Coronary artery (tissue), 2 donors: ENCODE measurements around the gene SPOCD1.

Source experiments
- DNase-seq: peaks from one replicate; pipeline ENCODE4 v3.0.0-alpha.2; 2017; ENCODE audit warnings: low spot score
- H3K27ac ChIP-seq, 2 donors: fragments of 200-600 bp; sonication (generic); one replicate each; pipeline ENCODE4 v1.5.1; 2016 to 2019
- H3K4me3 ChIP-seq: fragments of 200-600 bp; sonication (generic); 2 replicates; pipeline ENCODE4 v1.5.1; 2016; ENCODE audit warnings: mild to moderate bottlenecking, moderate library complexity
- CTCF ChIP-seq: fragments of 200-600 bp; sonication (generic); IDR thresholded peaks from one replicate; pipeline ENCODE4 v1.5.1; 2019; ENCODE audit warnings: antibody characterized with exemption

Gene SPOCD1

GRCh38 chr1:31767225-31767624, 48.6 kb downstream of the SPOCD1 start:
- no peak for TF ChIP-seq CTCF
- no peak for DNase-seq
- Histone ChIP-seq H3K27ac (no peak overlapping the region), H3K4me3 (no peak overlapping the region)

- Histone ChIP-seq H3K27ac (no peak overlapping the region), H3K4me3 (no peak overlapping the region)
- no peak for DNase-seq
- no peak for TF ChIP-seq CTCF
Observed at GRCh38 chr1:31765516-31765915, 50.3 kb downstream of the SPOCD1 start.

- no peak for DNase-seq
Observed at GRCh38 chr1:31765041-31765467, 50.8 kb downstream of the SPOCD1 start.

GRCh38 chr1:31764312-31765040, 51.3 kb downstream of the SPOCD1 start, which contains the start of gene ADGRB2:
Gene ADGRB2 (minus strand): TSS chr1:31764340. CDS start chr1:31757221, 7,119 bp downstream.
- H3K4me3 ChIP-seq, result peak within 1 kb of the TSS; percentile 84
- no peak for TF ChIP-seq CTCF
- H3K27ac ChIP-seq, result peak within 1 kb of the TSS in 1 of 2 donors; percentile 36
- no peak for DNase-seq

More at GRCh38 chr1:31765041-31765467, 50.8 kb downstream of the SPOCD1 start:
- TF ChIP-seq CTCF, result no peak
- H3K4me3 ChIP-seq, result no peak overlapping the region
- H3K27ac ChIP-seq, result no peak overlapping the region

GRCh38 chr1:31763671-31764311, 52.0 kb downstream of the SPOCD1 start:
- H3K27ac ChIP-seq, result peak overlapping the region in 1 of 2 donors; percentile 36
- H3K4me3 ChIP-seq, result peak overlapping the region; percentile 84
- TF ChIP-seq CTCF, result no peak
- no peak for DNase-seq

GRCh38 chr1:31762726-31763670, 52.8 kb downstream of the SPOCD1 start:
- no peak for DNase-seq
- peak; percentile 52 for TF ChIP-seq CTCF
- H3K4me3 ChIP-seq, result peak overlapping the region; percentile 84
- H3K27ac ChIP-seq, result no peak overlapping the region
